Adrenal gland (tissue), 12 donors: Measurements from ENCODE around the gene ATP9A. TPM values are rescaled to one million over a fixed set of nuclear protein-coding genes. Genes with fewer than 3 reads are reported as not detected.

Source experiments
- DNase-seq, 7 donors: peaks; one replicate each; pipeline ENCODE4 v3.0.0-alpha.2; 2019 to 2020
- H3K27ac ChIP-seq, 5 donors: fragments of 200-600 bp; sonication (generic) in 4 of 5; 1 replicate in 3 of 5; 2 replicates in 2 of 5; pipeline versions ENCODE4 v1.5.1 to v1.8.0; 2016 to 2020; ENCODE audit warnings: mild to moderate bottlenecking in 1 of 5
- H3K27me3 ChIP-seq: fragments of 200-600 bp; 2 replicates; pipeline ENCODE4 v1.8.0; 2021
- H3K36me3 ChIP-seq, 2 donors: fragments of 200-600 bp; replicated peaks in 1 of 2; 1 replicate in 1 of 2; 2 replicates in 1 of 2; pipeline versions ENCODE4 v1.5.1 to v1.8.0; 2018 to 2022
- H3K4me1 ChIP-seq, 2 donors: fragments of 200-600 bp; replicated peaks in 1 of 2; 1 replicate in 1 of 2; 2 replicates in 1 of 2; pipeline versions ENCODE4 v1.5.1 to v1.8.0; 2018 to 2021
- H3K4me3 ChIP-seq, 4 donors: fragments of 200-600 bp; sonication (generic) in 3 of 4; one replicate each; pipeline ENCODE4 v1.5.1; 2016 to 2018
- H3K9me3 ChIP-seq, 3 donors: fragments of 200-600 bp; sonication (generic) in 1 of 3; replicated peaks in 1 of 3; 1 replicate in 2 of 3; 2 replicates in 1 of 3; pipeline versions ENCODE4 v1.5.1 to v1.8.0; 2016 to 2021
- POLR2A ChIP-seq, 2 donors: fragments of 450-650 bp; IDR thresholded peaks; one replicate each; pipeline ENCODE4 v1.6.1; 2017; ENCODE audit warnings: antibody characterized with exemption in 2 of 2, mild to moderate bottlenecking in 2 of 2, moderate library complexity in 1 of 2
- WGBS, 4 donors: extraction: QIAGEN DNeasy Blood & Tissue Kit in 2 of 4; methylation state at CpG; one replicate each; pipeline versions ENCODE4 v1.1.5 to v1.1.7; 2013 to 2017; 5-methylcytosine and 5-hydroxymethylcytosine counted together
- intact Hi-C, 2 donors: fragments of 100-400 bp; cut with DNase I; formaldehyde crosslinking; loops; one replicate each; pipeline versions ENCODE4 v1.14.1 to v1.15.0; 2022 to 2023
- polyA plus RNA-seq, 3 donors: library from polyadenylated mRNA; stranded (reverse); fragments of 200-250 nt in 2 of 3; fragments of 350-450 nt in 1 of 3; fragmentation: Illumina TruSeq in 1 of 3; extraction: RNeasy Lipid Tissue Mini Kit (QIAGEN cat#74804) in 1 of 3; gene quantifications; one replicate each; pipeline ENCODE4 v1.2.3, GENCODE V29; 2013 to 2014
- total RNA-seq, 9 donors: library from RNA; depleted of rRNA in 4 of 9; stranded (reverse); fragments of >200 nt in 4 of 9; fragments of 120-200 nt in 1 of 9; fragmentation: NEBNext Ultra II Directional in 1 of 9; extraction: Animal tissue kit (Norgen Biotek cat#: 25700) in 1 of 9; gene quantifications; one replicate each; pipeline versions ENCODE4 v1.1.0 to v1.2.4, GENCODE V29; 2013 to 2023
- TF ChIP-seq, protein P1 (sequence below), 6 experiments: fragments of 450-650 bp in 4 of 6; fragments of 200-600 bp in 2 of 6; sonication (generic) in 1 of 6; IDR thresholded peaks; 1 replicate in 5 of 6; 2 replicates in 1 of 6; pipeline versions ENCODE4 v1.5.1 to v1.8.0; 2016 to 2021; ENCODE audit warnings: antibody characterized with exemption in 6 of 6, mild to moderate bottlenecking in 2 of 6, moderate library complexity in 1 of 6
- donor health status: healthy with polysubstance abuse.
- donor health status: Bipolar disorder and iron deficiency.
- donor health status: DM: yes; HTN: yes; CAD: no.
- donor health status: DM: no; HTN: no; CAD: no.
- donor health status: DM: no; HTN: no; CAD: no.
- donor health status: DM: yes; HTN: yes; CAD: no.

The ATP9A gene
- total and polyA plus RNA-seq, 12 donors = 3.7 to 34.5 (median 16.7) TPM

- 79 to 90% (median 85%) methylated on average over 5 of the region's 5 CpGs for WGBS, 4 donors
- H3K4me1 ChIP-seq = no peaks in the 10 kb centered on the region
- peaks cover 0 to 4% of the 10 kb centered on the region in 2 donors for H3K36me3 ChIP-seq
- H3K9me3 ChIP-seq = no peaks in the 10 kb centered on the region
- TF ChIP-seq, protein P1, sequence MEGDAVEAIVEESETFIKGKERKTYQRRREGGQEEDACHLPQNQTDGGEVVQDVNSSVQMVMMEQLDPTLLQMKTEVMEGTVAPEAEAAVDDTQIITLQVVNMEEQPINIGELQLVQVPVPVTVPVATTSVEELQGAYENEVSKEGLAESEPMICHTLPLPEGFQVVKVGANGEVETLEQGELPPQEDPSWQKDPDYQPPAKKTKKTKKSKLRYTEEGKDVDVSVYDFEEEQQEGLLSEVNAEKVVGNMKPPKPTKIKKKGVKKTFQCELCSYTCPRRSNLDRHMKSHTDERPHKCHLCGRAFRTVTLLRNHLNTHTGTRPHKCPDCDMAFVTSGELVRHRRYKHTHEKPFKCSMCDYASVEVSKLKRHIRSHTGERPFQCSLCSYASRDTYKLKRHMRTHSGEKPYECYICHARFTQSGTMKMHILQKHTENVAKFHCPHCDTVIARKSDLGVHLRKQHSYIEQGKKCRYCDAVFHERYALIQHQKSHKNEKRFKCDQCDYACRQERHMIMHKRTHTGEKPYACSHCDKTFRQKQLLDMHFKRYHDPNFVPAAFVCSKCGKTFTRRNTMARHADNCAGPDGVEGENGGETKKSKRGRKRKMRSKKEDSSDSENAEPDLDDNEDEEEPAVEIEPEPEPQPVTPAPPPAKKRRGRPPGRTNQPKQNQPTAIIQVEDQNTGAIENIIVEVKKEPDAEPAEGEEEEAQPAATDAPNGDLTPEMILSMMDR (IDR thresholded peaks at IDR 0.05) = no peak
- no peak for TF ChIP-seq POLR2A (IDR thresholded peaks at IDR 0.05)
- no peak overlapping the region for H3K4me3 ChIP-seq
- intact Hi-C loops = no loop called here
- no peaks in the 10 kb centered on the region for H3K27me3 ChIP-seq
- no peak overlapping the region for H3K27ac ChIP-seq
- no peak for DNase-seq
These were observed 113.7 kb downstream of the ATP9A start for GRCh38 chr20:51654495-51654894.

GRCh38 chr20:51654060-51654459, 114.1 kb downstream of the ATP9A start:
- no peak for DNase-seq
- no peak for TF ChIP-seq POLR2A (IDR thresholded peaks at IDR 0.05)
- TF ChIP-seq, protein P1 (IDR thresholded peaks at IDR 0.05) = no peak
- Histone ChIP-seq H3K4me3 (no peak overlapping the region), H3K27me3 (no peaks in the 10 kb centered on the region), H3K36me3 (peaks cover 0 to 4% of the 10 kb centered on the region in 2 donors), H3K9me3 (no peaks in the 10 kb centered on the region), H3K4me1 (no peaks in the 10 kb centered on the region), H3K27ac (no peak overlapping the region)
- intact Hi-C loops = no loop called here
- WGBS, 4 donors = 93 to 96% (median 94%) methylated on average over 4 of the region's 4 CpGs

GRCh38 chr20:51653226-51653625, 115.0 kb downstream of the ATP9A start:
- WGBS, 4 donors = 84 to 93% (median 87%) methylated on average over 6 of the region's 6 CpGs
- no peaks in the 10 kb centered on the region for H3K27me3 ChIP-seq
- H3K4me1 ChIP-seq = no peaks in the 10 kb centered on the region
- no peaks in the 10 kb centered on the region for H3K9me3 ChIP-seq
- H3K4me3 ChIP-seq = no peak overlapping the region
- intact Hi-C loops = no loop called here
- no peak overlapping the region for H3K27ac ChIP-seq
- peaks cover 0 to 4% of the 10 kb centered on the region in 2 donors for H3K36me3 ChIP-seq
- DNase-seq = no peak
- TF ChIP-seq POLR2A (IDR thresholded peaks at IDR 0.05) = no peak
- TF ChIP-seq, protein P1 (IDR thresholded peaks at IDR 0.05) = no peak

DNA sequence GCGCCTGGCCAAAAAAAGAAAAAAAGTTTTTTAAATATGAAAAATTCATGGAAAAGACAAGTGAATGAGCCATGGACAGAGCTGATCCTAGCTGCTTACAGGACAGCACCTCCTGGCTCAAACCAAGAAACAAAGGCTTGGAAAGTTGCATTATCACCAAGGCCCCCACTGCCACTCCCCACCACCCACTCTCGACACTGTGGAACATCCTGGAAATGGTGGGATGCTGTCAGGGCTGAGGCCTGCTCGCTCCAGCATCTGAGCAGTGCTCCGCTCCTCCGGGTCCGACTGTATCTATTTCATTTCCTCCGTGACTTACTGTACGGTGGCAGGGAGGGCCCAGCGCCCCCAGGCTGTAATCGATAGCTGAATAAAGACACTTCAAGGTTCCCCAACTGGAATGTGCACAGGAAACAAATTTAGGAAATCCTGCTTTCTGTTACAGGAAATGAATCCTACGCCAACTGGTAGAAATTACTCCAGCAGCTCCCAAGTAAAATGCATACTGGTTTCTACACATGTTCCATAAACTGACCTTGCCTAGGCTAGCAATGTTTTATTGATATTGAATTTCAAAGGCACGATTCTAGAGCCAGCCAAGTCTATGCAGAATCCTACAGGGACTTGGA, 116.2 kb downstream of the ATP9A start:
- no peak for DNase-seq
- peaks cover 0 to 4% of the 10 kb centered on the region in 2 donors for H3K36me3 ChIP-seq
- TF ChIP-seq, protein P1 (IDR thresholded peaks at IDR 0.05) = no peak
- no peak for TF ChIP-seq POLR2A (IDR thresholded peaks at IDR 0.05)
- intact Hi-C loops = no loop called here
- 74 to 87% (median 79%) methylated on average over 12 of the region's 12 CpGs for WGBS, 4 donors
- H3K27me3 ChIP-seq = no peaks in the 10 kb centered on the region
- H3K4me3 ChIP-seq = no peak overlapping the region
- no peaks in the 10 kb centered on the region for H3K4me1 ChIP-seq
- no peaks in the 10 kb centered on the region for H3K9me3 ChIP-seq
- no peak overlapping the region for H3K27ac ChIP-seq
